SH-SY5Y (cell line): ENCODE measurements around the gene MED13L.

ENCODE experiments used
- GATA2 ChIP-seq: IDR thresholded peaks from 2 replicates; pipeline ENCODE4 v1.6.1; 2011; ENCODE audit warnings: mild to moderate bottlenecking, low read depth, low read length
- GATA3 ChIP-seq: IDR thresholded peaks from 2 replicates; pipeline ENCODE4 v1.6.1; 2011; ENCODE audit warnings: low read depth, mild to moderate bottlenecking, low read length, moderate library complexity

DNA sequence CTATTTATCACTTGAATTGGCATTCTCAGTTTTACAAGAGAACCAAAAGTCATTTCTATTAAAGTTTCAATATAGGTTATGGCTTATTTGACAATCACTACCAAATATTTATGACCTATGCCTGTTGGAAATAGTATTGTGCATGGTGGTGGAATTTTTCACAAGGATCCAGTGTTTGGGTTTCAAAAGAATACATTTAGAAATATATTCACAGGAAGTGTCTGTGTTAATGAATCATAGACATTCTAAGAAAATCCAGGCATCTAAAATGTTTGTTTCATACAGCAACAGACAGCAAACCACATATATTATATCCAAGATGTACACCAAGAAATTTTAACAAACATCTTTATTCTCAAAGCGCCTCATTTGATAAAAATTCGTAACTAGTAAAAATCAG, 92.7 kb downstream of the MED13L start:
- no peak for TF ChIP-seq GATA2
- no peak for TF ChIP-seq GATA3
